GM19240 (cell line): ENCODE measurements around the gene CKS1B.

Source experiments
- DNase-seq: peaks from one replicate; pipeline ENCODE4 v3.0.0; 2011; ENCODE audit warnings: low spot score; ENCODE audit not compliant: insufficient read length

CKS1B gene

DNA sequence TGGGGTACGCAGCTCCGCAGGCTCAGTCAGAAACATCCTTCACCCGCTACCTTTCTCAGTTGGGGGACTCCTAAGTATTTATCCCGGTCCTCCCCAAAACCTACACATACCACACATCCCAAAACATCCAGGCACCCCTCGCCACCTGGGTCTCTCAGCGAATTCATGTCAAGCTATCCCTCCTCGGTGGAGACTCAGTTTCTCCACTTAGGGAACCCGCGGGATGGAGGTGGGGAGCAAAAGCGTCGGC, 26.9 kb downstream of the CKS1B start:
- DNase-seq, result no peak

DNA sequence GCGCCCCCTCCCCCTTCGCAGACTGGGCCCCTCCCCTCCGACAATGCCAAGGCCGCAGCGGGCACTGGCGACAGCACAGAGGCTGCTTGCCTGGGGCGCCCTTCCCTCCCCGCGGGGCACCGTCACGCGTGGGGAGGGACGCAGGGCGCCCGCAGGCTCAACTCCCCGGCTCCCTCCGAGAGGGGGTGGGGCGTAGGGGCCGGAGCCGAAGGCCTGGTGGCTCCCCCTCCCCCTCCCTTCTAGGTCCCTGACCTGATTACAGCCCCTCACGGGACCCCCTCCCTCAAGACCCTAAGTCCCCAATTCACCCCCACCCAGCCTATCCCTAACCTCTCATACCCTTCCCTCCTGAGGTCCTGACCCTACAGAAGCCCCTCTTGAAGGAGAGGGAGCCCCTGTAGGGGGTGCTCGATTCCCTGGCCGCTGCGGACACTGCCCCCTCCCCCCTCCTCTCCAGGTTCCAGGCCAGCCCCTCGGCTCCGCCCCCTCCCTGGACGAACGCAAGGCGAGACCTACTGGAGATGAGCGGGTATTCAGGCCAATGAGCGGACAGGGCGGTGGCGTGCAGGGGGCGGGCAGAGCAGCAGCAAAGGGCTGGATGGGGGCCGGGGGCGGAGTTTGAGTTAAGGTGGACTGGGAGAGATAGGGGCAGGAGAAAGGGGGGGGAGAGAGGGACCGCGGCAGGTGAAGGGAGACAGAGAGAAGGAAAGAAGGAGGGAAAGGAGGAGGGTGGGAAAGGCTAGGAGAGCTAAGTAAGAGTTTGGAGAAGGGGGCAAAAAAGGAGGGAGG, 27.4 kb downstream of the CKS1B start:
- DNase-seq, result peak; percentile 93

DNA sequence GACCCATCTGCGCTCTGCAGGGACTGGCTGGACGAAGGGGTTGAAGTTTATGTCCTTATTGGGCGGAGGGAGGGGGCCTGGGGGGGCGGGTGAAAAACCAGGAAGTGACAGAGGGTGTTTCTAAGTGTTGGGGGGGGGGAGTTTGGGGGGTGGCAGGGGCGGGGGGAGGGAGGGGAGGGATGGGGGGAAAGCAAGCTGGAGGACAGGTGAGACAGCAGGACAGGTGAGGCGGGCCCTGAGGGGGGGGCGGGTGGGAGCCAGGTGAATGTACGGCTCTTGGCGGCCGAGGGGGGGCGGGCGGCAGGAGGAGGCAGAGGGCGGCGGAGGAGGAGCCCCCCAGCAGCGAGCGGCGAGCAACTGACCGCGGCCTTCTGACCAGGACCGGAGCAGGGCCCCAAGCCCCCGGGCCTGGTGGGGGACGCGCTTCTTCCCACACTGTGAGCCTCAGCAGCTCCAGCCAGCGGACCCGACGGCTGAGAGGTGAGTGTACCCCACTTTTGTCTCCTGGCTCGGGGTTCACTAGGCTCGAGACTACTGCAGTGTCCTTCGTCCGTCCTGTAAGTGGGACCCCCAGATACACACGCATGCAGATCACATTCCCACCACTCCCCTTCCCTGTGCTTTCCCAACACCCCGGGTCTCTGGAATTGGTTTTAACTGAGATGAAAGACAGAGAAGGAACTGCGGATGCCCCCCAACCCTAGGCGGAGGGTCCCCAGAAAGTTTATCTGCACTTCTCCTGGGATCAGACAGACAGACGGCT, 28.2 kb downstream of the CKS1B start, which contains the start of gene ZBTB7B:
Gene ZBTB7B (plus strand): TSS at position 339 of the 763 bp plus-strand sequence. CDS start 11,859 bp downstream, outside the sequence.
- DNase-seq, result no peak

DNA sequence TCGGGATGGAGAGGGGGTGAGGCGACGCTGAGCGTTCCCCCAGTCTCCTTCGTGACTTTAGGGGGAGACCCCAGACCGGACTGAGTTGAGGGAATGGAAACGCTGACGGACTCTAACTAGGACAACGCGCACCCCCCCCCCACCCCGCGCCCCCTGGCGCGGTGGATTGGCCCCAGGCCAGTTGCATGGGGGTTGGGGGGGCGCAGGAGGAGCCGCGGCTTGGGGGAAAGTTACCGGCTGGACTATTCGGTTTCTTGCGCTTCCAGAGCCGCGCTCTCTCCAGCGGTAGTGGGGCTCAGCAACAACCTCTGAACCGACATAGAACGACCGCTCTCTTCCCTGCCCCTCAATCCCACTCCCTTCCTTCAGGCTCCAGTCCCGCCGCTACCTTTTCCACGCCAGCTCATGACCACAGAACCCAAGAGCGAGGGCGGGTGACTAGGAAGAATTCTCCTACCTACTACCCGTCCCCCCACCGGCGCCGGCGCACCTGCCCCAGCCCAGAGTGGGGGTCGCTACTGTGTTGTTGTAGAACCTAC, 28.8 kb downstream of the CKS1B start:
- DNase-seq, result no peak

DNA sequence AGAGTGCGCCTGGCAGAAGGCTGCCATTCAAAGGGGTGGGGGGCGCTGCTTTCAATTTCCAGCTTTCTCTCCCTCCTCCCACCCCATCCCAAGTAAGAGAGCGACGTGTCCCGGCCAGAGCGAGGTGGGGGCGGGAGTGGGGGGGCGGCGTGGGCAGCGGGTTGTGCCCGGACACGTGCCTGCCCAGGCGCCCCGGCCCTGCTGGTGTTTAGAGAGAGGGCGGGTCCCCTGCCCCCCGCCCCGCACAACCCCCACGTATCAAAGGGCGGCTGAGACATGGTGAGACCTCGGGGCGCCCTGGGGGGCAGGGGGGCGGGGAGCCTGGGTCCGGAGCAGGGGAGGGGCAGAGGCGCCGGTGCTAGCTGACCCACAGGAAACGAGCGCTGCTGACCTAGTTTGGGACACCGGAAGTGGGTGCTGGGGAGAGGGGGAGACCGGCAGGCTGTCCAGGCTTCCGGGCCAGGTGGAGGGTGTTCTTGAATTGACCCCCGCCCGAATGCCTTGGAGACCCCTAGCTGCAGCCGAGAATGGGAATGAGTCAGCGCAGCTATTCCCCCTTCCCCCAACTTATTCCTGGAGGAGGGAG, 29.4 kb downstream of the CKS1B start:
- no peak for DNase-seq

DNA sequence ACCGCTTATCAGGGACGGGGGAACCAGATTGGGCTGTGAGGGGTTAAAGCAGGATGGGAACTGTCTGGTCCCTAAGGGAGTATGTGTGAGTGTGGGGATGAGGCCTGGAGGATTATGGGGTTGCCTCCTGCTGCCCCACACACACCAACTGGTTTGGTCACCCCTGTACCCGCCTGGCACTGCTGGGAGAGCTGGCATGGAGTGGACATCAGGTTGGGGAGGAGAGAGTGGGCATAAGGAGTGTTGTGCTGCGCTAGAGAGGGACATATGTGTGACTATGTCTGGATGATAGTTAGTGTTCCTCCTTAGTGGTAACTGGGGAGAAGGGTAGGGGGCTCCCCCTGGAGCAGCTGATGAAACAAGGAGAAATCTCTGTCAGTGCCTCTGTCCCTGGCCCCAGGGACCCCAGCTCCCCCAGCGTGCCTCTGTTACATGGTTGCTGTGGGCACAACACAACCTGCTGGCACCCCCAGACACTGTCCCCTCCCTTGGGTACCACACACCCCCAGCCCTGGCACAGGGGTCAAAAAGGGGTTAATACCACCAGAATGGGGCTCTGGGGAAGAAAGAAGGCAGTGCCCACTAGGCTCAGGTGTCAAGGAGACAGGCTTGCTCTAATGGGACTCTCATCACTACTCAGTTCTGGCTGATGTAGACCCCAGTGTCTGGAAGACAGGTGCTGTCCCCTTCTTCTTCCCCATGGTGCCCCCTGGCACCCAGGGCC, 30.0 kb downstream of the CKS1B start:
- DNase-seq, result no peak

DNA sequence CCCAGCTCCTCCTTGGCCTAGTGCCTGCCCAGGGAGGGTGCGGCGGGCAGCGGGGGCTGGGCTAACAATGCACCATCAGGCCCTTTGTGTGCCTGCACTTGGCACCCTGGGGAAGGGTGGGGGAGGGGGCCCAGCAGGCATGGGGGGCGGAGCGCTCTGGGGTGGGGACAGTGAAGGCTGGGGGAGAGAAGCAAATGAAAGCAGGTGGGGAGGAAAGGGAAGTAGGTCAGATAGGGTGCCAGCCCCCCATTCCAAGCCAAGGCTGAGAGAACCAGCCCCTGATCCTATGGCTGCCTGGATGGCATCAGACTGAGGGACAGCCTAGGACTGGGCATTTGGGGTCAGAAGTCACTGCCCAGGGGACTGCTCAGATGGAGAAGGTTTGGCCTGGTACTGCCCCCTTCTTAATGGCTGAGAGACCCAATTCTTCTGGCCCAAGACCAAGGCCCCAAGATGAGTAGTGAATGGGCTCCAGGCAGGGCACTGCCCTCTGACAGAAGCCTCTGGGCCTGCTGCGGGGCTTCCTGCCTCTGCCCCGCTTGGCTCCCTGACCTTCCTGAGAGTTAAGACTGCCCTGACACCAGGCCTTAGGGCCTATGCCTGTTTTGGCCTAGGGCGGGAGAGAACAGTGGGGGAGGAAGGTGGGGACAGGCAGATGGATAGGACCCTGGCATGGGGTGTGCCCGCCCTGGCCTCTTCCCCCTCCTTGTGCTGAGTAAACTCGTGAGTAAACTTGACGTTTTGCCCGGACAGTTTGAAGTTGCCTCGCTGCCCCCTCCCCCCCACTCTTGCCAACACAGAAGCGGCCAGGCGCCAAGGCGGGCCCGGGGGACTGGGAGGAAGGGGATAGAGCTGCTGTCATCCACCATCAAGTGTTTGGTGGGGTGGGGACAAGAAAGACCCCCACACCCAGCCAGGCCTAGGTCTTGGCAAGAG, 30.9 kb downstream of the CKS1B start:
- DNase-seq, result no peak

DNA sequence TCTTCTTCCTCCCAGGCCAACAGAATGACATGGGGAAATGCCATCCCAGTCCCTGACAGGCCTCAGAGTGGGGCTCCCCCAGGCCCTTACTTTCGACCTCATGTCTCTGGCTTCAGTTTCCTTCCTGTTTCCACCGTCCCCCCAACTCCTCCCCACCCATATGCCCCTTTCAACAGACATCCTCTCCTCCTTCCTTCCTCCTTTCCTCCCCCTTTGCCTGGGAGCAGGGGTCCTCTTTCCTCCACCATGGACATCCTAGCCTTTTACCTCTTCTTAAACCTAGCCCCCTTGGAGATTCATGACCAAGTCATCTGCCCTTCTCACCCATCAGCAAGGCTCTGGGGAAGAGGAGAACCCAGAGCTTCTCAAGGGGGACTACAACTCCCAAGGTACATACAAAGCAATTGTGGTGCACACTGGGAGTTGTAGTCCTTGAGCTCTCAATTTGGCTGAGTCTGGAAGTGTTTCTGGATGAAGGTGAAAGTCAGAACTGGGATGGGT, 32.2 kb downstream of the CKS1B start:
- no peak for DNase-seq

DNA sequence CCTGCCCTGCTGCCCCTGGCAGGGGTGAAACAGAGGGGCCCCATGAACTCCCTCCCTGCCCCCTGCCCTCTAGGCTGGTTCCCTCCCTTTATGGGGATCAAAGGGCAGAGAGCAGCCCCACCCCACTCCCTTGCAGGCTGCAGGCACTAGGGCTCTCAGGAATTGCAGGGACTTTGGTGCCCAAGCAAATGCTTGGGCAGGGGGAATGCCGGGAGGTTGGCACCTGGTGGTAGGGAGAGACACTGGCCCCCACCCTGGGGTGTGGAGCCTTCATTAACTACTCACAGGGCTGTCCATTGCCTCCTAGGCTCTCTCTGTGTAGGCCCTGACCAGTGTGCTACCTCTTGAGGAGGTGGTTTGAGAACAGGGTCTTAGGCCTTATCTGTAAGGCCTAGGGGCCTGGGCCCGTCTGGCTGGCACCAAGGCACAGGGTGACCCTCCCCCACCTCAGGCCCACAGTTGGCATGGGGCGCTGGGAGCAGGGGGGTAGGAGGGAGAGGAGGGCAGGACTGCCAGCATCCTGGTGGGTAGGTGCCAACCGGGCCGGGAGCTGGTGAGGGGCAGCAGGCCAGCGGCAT, 32.9 kb downstream of the CKS1B start:
- no peak for DNase-seq

DNA sequence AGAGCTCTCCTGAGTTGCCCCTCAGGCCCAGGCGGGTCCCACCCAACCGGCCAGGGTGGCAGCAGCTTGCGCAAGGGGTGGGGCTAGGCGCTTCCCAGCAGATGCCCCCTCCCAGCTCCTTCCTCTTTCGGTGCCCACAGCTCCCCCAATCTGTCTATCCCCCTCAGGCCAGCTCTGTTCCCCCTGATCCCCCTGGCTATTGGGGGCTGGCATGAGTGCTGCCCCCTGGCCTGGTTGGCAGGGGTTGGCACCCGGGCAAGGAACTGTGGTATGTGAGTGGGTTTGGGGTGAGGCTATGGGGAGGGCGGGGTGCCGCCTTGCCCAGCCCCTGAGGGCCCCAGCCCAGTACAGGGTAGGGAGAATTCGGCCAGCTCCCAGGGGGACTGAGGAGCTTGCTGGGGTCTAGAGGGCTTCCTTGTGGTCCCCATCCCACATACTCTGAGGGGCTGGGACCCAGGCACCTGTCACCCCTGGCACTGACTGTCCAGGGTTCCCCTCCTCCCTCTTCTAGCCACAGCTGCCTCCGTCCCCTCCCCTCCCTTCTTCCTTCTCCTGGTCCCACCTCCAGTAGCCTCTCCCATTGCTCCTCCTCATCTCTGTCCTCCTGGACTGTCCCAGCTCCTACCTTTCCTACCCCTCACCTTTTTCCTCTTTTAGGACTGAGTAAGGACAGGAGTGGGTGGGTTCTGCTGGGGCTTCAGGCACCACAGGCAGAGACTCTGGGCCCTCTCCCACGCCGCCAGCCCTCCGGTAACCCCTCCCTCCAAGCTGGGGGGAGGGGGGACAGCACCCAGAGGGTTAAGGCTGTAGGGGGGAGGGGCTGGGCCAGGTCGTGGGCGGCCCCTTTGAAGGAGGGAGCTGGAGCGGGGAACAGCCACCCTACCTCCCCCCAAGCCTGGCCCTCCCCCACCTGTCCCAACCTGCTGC, 33.8 kb downstream of the CKS1B start:
- DNase-seq, result no peak

DNA sequence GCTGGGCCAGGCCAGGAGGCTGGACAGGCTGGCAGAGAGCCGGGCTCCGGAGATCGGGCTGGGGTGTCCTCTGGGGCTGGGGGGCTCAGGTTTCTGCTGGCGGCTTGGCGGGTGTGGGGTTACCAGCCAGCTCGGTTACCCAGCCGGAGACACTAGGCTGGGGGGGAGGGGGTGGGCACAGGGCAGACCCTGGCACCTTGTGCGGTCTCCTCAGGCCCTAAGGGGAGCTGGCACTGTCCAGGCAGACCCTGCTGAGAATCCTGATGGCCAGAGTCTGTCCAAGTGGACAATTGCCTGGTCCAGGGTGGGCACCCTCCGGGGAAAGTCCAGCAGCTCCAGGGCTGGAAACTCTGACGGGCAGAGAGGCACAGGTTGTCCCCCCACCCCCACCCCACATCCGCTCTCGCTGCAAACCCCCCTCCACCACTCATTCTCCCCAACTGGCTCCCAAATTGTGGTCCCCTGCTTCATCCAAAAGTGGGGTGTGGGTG, 34.8 kb downstream of the CKS1B start:
- no peak for DNase-seq

DNA sequence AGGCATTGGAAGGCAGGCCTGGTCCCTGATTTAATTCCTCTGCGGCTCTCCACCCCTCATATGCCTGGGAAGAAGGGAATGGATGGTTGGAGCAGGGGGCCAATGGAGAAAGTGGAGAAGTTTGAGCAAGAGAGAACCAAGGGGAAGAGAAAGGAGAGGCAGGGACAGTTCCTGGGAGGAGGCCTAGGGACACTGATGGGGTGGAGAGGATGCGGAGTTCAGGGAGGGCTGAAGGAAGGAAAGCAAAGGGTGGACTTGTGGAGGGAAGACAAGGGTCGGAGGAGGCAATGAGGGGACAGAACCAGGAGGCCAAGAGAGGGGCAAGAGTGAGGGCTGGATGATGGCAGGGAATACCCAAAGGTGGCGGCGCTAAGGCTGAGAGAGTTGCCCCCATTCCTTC, 35.3 kb downstream of the CKS1B start:
- no peak for DNase-seq

DNA sequence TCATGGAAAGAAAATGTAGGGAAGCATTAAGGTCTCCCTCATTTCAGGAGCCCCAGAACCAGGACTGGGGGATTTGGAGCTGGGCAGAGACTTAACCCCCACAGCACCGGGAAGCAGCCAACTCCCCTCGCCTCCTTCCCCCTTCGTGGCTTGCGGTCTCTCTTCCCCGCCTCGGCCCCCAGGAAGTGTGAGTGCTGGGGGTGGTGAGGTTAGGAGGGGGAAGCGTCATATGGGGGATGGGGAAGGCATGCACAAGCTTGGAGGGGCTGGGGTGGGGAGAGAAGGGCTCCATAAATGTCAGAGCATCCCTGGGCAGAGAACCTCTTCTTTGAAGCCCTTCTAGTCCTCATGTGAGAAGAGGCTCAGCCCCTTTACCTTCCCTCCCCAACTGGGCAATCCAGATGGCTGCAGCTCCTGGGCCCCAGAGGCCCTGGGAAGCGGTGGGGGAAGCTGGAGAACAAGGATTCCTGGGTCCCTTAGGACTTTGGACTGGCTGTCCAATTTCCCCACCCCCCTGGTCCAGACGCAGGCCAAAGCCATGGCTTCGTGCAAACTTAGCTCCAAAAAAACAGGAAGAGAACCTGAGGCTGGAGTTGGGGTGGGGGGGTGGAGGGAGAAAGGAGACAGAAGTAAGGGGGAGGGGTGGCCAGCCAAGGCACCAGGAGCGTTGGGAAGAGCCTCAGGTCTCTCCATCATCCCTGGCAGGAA, 35.9 kb downstream of the CKS1B start:
- no peak for DNase-seq

DNA sequence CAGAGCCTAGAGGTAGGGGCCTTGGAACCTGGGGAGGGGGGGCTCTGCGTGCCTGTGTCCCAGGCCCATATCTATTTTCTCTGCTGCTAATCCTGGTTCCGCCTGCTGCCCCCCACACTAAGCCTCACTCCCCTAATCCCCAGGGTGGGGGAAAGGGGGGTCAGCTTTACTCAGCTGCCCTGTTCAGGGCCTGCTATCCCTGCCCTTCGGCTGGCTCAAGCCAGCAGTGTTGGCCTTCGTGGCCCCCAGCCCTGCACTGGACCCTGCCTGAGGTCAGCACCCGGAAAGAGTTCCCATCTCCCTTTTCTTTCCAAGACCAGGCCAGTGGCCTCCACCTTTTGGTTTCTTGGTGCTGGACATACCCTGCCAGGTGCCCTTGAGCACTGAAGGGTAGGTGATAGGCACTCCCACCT, 36.5 kb downstream of the CKS1B start:
- no peak for DNase-seq

DNA sequence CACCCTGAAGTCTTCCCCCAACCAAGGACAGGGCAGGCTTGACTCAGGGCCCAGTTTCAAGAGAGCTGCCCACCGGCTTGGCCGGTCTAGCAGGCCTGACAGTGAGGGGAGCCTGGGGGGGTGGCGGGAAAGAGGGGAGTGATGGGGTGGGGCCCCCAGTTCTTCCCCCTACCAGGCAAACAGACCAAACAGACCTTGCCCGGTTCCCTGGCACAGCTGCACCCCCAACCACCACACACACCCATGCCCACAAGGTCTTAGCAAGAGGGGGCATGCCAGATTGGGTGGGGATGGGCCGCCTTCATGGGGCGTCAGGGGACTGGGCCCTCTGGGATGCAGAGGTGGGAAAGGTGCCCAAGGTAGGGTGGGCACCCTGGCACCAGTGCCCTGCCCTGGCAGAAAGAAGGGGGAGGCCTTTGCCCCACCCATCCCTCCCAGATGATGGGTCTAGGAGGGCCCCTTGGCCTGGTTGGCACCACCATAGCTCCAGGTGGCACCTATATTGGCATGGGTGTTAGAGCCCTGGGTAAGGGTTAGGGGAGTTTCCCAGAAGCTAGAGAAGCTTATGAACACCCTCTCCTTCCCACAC, 37.0 kb downstream of the CKS1B start:
- no peak for DNase-seq

DNA sequence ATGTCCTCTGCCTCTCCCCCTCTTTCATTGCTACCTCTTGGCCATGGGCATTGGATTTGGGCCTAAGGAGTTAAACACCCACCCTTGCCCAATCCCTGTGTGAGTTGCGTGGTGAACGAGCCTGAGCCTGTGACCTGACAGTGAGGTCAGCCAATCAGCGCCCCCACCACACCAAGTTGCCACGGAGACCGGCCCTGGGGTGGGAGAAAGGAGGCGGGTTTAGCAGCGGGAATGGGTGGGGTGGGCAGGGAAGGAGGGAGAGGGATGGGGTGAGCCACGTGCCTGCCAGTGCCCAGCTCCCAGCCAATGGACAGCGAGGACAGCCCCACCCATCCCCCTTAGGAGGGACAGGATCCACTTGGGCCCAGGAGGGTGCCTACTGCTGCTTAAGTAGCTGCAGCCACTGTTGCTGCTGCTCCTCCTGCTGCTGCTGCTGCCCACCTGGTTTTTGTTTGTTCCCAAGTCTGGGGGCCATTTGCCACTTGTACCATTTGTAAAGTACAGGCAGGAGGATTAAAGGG, 37.6 kb downstream of the CKS1B start:
- DNase-seq, result no peak

DNA sequence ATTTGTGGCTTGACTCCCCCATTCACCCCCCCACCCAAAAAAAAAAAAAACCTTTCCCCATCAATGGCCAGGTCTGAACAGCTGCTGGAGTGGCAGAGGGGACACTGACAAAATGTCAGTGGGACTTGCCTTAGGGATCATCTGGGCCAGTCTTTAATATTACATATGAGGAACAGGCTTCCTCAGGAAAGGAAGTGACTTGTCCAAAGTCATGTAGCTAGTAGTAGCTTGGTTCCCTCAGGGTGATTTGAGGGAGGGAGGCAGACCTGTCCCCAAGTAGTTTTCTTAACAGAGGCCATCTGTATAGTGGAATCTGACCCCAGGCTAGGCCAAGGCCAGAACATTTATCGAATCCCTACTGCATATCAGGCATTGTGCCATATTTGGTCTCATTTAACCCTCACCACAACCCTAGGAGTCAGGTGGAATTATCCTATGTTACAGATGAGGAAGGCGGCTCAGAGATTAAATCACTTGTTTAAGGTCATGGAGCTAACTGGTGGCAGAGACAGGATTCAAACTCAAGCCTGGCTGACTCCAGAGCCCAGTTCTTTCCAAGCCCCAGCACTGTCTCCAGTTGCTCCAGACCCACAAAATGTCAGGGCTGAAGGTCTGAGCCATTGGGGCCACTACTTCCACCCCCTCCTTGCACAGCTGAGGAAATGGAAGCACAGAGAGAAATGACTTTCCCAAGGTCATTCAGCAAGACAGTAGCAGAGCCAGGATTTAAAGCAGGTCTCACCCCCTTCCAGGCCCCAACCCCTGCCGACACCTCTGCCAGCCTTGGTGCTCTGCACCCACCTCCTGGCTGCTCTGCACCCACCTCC, 38.5 kb downstream of the CKS1B start:
- no peak for DNase-seq
